ENCODE measurements around the gene CHRNA1. TPM values are rescaled to one million over a fixed set of nuclear protein-coding genes. Genes with fewer than 3 reads are reported as not detected.

Gene CHRNA1
- total and polyA plus RNA-seq, 2 experiments from 2014 or later, result 0.16 TPM; not detected in 1

DNA sequence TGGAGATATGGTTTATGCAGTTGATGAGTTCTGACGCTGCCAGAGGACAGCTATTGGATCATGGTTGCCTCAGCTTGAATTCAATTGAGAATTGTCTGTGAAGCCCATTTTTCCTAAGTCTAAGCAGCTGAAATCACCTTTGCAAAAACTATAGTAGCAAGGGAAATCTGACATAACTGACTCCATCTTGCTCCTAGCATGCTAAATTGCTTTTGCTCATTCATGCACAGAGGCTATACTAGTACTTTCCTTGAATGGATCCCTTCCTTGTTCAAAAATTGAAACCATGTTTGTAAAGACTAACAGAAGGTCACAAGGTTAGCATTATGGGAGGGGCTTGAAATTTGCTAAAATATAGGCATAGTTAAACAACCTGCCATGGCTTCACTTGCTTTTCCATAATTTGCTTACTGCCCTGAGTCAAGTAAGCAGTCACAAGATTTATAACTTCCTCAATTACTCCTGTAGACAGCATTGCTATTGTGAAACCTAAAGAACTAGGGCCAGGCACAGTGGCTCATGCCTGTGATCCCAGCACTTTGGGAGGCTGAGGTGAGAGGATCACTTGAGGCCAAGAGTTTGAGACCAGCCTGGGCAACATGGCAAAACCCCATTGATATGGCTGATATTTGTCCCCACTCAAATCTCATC lies 41.2 kb downstream of the CHRNA1 start:
- DNase-seq, result no peak
- Histone ChIP-seq H3K4me2 (ENCODE audit: unreplicated experiment) (no peak overlapping the region), H3K4me1 (ENCODE audit: insufficient read depth) (no peaks in the 10 kb centered on the region), H3K9ac (no peak overlapping the region), H3K36me3 (ENCODE audit: low read depth) (no peaks in the 10 kb centered on the region), H3K4me3 (no peak overlapping the region), H3K9me2 (ENCODE audit: insufficient read depth) (no peaks in the 10 kb centered on the region), H4K20me1 (ENCODE audit: insufficient read depth) (no peaks in the 10 kb centered on the region), H3K27ac (no peak overlapping the region), H3F3A (ENCODE audit: insufficient read depth) (no peaks in the 10 kb centered on the region), H3K79me2 (ENCODE audit: insufficient read depth) (no peaks in the 10 kb centered on the region), H3K27me3 (replicated peaks; ENCODE audit: insufficient read depth) (peaks cover 26% of the 10 kb centered on the region), H3K9me3 (ENCODE audit: low read depth) (no peaks in the 10 kb centered on the region), H2AFZ (no peak overlapping the region)
- in situ Hi-C loops (cut with MboI), result loop anchor here (25.0 kb wide), 1 partner anchor 589 kb away; no protein-coding TSS in a partner anchor
- WGBS, 2 experiments (ENCODE audit: low coverage in 1 of 2, low lambda C conversion rate in 2 of 2, missing lambda C conversion rate in 2 of 2), result 67 to 73% methylated on average over 1 of the region's 1 CpG
- TF ChIP-seq EZH2phosphoT487 (IDR thresholded peaks at IDR 0.05; ENCODE audit: insufficient read depth, low read depth), result no peak
- no peak for TF ChIP-seq EZH2 (IDR thresholded peaks at IDR 0.05; ENCODE audit: insufficient read depth, poor library complexity, severe bottlenecking)

DNA sequence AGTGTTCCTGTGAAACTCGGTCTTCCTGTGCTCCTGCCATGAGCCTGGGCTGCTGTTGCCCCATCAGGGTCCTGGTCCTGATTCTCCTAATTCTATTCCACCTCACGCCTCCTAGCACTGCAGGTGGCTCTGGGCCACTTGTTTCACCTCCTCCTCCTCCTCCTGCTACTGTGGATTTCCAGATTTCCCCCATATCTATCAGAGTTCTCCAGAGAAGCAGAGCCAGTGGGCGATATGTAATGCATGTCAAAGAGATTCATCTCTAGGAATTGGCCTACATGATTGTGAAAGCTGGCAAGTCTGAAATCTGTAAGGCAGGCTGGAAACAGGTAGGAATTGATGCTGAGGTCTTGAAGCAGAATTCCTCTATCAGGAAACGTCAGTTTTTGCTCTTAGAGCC lies 45.3 kb downstream of the CHRNA1 start:
- no peak for TF ChIP-seq EZH2 (IDR thresholded peaks at IDR 0.05; ENCODE audit: insufficient read depth, poor library complexity, severe bottlenecking)
- TF ChIP-seq EZH2phosphoT487 (IDR thresholded peaks at IDR 0.05; ENCODE audit: insufficient read depth, low read depth), result no peak
- in situ Hi-C loops (cut with MboI), result loop anchor here (25.0 kb wide), 1 partner anchor 593 kb away; no protein-coding TSS in a partner anchor
- no peak overlapping the region for H3K27ac ChIP-seq
- H3F3A ChIP-seq (ENCODE audit: insufficient read depth), result no peaks in the 10 kb centered on the region
- no peaks in the 10 kb centered on the region for H3K36me3 ChIP-seq (ENCODE audit: low read depth)
- 29 to 30% methylated on average over 4 of the region's 4 CpGs for WGBS, 2 experiments (ENCODE audit: low coverage in 1 of 2, low lambda C conversion rate in 2 of 2, missing lambda C conversion rate in 2 of 2)
- H3K9ac ChIP-seq, result no peak overlapping the region
- H3K9me2 ChIP-seq (ENCODE audit: insufficient read depth), result no peaks in the 10 kb centered on the region
- no peaks in the 10 kb centered on the region for H3K9me3 ChIP-seq (ENCODE audit: low read depth)
- H2AFZ ChIP-seq, result no peak overlapping the region
- no peaks in the 10 kb centered on the region for H3K4me1 ChIP-seq (ENCODE audit: insufficient read depth)
- DNase-seq, result no peak
- H4K20me1 ChIP-seq (ENCODE audit: insufficient read depth), result no peaks in the 10 kb centered on the region
- H3K4me3 ChIP-seq, result no peak overlapping the region
- H3K27me3 ChIP-seq (replicated peaks; ENCODE audit: insufficient read depth), result peaks cover 20% of the 10 kb centered on the region
- no peaks in the 10 kb centered on the region for H3K79me2 ChIP-seq (ENCODE audit: insufficient read depth)
- H3K4me2 ChIP-seq (ENCODE audit: unreplicated experiment), result no peak overlapping the region

DNA sequence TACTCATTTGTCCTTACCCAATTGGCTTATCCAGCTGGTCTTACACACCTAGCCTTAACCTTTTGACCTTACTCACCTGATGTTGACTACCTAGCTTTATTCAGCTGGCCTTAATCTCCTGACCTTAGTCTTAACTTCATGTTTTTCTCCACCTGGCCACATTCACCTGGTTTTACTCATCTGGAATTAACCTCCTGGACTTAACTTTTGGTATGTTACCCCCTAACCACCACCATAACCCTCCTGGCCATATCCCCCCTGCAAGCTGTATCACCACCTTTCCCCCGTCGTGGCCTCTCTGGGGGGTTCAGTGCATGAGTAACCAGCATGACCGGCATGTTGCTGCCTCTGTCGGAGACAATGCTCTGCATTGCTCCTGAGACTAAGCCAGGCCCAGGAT lies 45.7 kb downstream of the CHRNA1 start:
- no peaks in the 10 kb centered on the region for H3F3A ChIP-seq (ENCODE audit: insufficient read depth)

GRCh38 chr2:174717916-174718315 lies 46.4 kb downstream of the CHRNA1 start:
- no peak overlapping the region for H2AFZ ChIP-seq
- no peaks in the 10 kb centered on the region for H3K79me2 ChIP-seq (ENCODE audit: insufficient read depth)
- H3K9me2 ChIP-seq (ENCODE audit: insufficient read depth), result no peaks in the 10 kb centered on the region
- no peak for DNase-seq
- H3K4me3 ChIP-seq, result no peak overlapping the region
- H3K36me3 ChIP-seq (ENCODE audit: low read depth), result no peaks in the 10 kb centered on the region
- H3F3A ChIP-seq (ENCODE audit: insufficient read depth), result no peaks in the 10 kb centered on the region
- H3K27ac ChIP-seq, result no peak overlapping the region
- in situ Hi-C loops (cut with MboI), result loop anchor here (25.0 kb wide), 1 partner anchor 594 kb away; no protein-coding TSS in a partner anchor
- no peak overlapping the region for H3K9ac ChIP-seq
- H4K20me1 ChIP-seq (ENCODE audit: insufficient read depth), result no peaks in the 10 kb centered on the region
- no peaks in the 10 kb centered on the region for H3K9me3 ChIP-seq (ENCODE audit: low read depth)
- whole genome bisulfite sequencing, 2 experiments (ENCODE audit: low coverage in 1 of 2, low lambda C conversion rate in 2 of 2, missing lambda C conversion rate in 2 of 2), result 65 to 68% methylated on average over 3 of the region's 3 CpGs
- H3K4me2 ChIP-seq (ENCODE audit: unreplicated experiment), result no peak overlapping the region
- no peaks in the 10 kb centered on the region for H3K4me1 ChIP-seq (ENCODE audit: insufficient read depth)
- peaks cover 20% of the 10 kb centered on the region for H3K27me3 ChIP-seq (replicated peaks; ENCODE audit: insufficient read depth)
- TF ChIP-seq EZH2phosphoT487 (IDR thresholded peaks at IDR 0.05; ENCODE audit: insufficient read depth, low read depth) (no peak), EZH2 (IDR thresholded peaks at IDR 0.05; ENCODE audit: insufficient read depth, poor library complexity, severe bottlenecking) (no peak)

More for the DNA sequence above, 45.7 kb downstream of the CHRNA1 start:
- H3K27me3 ChIP-seq (replicated peaks; ENCODE audit: insufficient read depth), result peaks cover 20% of the 10 kb centered on the region
- DNase-seq, result no peak
- WGBS, 2 experiments (ENCODE audit: low coverage in 1 of 2, low lambda C conversion rate in 2 of 2, missing lambda C conversion rate in 2 of 2), result 70 to 79% methylated on average over 4 of the region's 4 CpGs
- in situ Hi-C loops (cut with MboI), result loop anchor here (25.0 kb wide), 1 partner anchor 594 kb away; no protein-coding TSS in a partner anchor
- H4K20me1 ChIP-seq (ENCODE audit: insufficient read depth), result no peaks in the 10 kb centered on the region
- no peak overlapping the region for H3K27ac ChIP-seq
- no peaks in the 10 kb centered on the region for H3K4me1 ChIP-seq (ENCODE audit: insufficient read depth)
- H3K4me3 ChIP-seq, result no peak overlapping the region
- no peaks in the 10 kb centered on the region for H3K79me2 ChIP-seq (ENCODE audit: insufficient read depth)
- H2AFZ ChIP-seq, result no peak overlapping the region
- H3K36me3 ChIP-seq (ENCODE audit: low read depth), result no peaks in the 10 kb centered on the region
- no peaks in the 10 kb centered on the region for H3K9me2 ChIP-seq (ENCODE audit: insufficient read depth)
- no peak overlapping the region for H3K4me2 ChIP-seq (ENCODE audit: unreplicated experiment)
- no peak overlapping the region for H3K9ac ChIP-seq
- no peaks in the 10 kb centered on the region for H3K9me3 ChIP-seq (ENCODE audit: low read depth)
- TF ChIP-seq EZH2 (IDR thresholded peaks at IDR 0.05; ENCODE audit: insufficient read depth, poor library complexity, severe bottlenecking), result no peak
- no peak for TF ChIP-seq EZH2phosphoT487 (IDR thresholded peaks at IDR 0.05; ENCODE audit: insufficient read depth, low read depth)

Data from GM23248 (cell line).